ENCODE measurements around the gene CHST13. TPM values are rescaled to one million over a fixed set of nuclear protein-coding genes. Genes with fewer than 3 reads are reported as not detected.

Gene CHST13
- total RNA-seq, 3 donors from 2014 or later = 0.29 to 0.80 TPM; not detected in 1

DNA sequence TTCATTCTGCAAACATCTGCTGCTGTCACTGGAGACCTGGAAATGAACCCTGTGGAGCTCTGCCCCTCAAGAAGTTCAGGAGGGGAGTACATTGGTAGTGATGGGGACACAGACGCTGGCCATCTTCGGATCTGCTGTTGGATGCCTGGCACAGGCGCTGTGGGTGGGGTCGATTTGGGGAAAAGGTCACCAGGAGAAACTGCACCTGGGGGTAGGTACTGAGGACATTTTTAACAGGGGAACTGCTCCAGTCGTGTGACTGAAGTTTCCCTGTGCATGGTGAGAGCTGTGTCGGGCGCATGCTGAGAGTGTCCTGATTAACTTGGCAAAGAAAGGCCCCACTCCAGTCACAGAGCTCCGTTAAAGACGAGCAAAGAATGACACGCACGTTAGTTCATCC is 9.8 kb upstream of the CHST13 start:
- H3K4me3 ChIP-seq = no peak overlapping the region
- no peak for DNase-seq (ENCODE audit: low spot score in 2 of 2)
- no peaks in the 10 kb centered on the region for H3K9me3 ChIP-seq
- H3K27me3 ChIP-seq = no peaks in the 10 kb centered on the region
- no peaks in the 10 kb centered on the region for H3K4me1 ChIP-seq
- H3K36me3 ChIP-seq = no peaks in the 10 kb centered on the region
- H3K27ac ChIP-seq = no peak overlapping the region
- intact Hi-C loops (cut with DNase I; ENCODE audit: low total_unique reads) = no loop called here
- no peak for TF ChIP-seq CTCF (IDR thresholded peaks at IDR 0.05)
- no peak for TF ChIP-seq POLR2A (IDR thresholded peaks at IDR 0.05)

GRCh38 chr3:126515066-126515706 is 8.8 kb upstream of the CHST13 start:
- Histone ChIP-seq H3K9me3 (no peaks in the 10 kb centered on the region), H3K4me3 (no peak overlapping the region), H3K27me3 (no peaks in the 10 kb centered on the region), H3K27ac (no peak overlapping the region), H3K4me1 (no peaks in the 10 kb centered on the region), H3K36me3 (no peaks in the 10 kb centered on the region)
- no peak for DNase-seq (ENCODE audit: low spot score in 2 of 2)
- intact Hi-C loops (cut with DNase I; ENCODE audit: low total_unique reads) = loop anchor here (5.0 kb wide), 1 partner anchor 1402 kb away; the partner anchor contains the start of gene KBTBD12
- TF ChIP-seq POLR2A (IDR thresholded peaks at IDR 0.05) = no peak
- no peak for TF ChIP-seq CTCF (IDR thresholded peaks at IDR 0.05)
- no peak for TF ChIP-seq POLR2AphosphoS5 (IDR thresholded peaks at IDR 0.05)

DNA sequence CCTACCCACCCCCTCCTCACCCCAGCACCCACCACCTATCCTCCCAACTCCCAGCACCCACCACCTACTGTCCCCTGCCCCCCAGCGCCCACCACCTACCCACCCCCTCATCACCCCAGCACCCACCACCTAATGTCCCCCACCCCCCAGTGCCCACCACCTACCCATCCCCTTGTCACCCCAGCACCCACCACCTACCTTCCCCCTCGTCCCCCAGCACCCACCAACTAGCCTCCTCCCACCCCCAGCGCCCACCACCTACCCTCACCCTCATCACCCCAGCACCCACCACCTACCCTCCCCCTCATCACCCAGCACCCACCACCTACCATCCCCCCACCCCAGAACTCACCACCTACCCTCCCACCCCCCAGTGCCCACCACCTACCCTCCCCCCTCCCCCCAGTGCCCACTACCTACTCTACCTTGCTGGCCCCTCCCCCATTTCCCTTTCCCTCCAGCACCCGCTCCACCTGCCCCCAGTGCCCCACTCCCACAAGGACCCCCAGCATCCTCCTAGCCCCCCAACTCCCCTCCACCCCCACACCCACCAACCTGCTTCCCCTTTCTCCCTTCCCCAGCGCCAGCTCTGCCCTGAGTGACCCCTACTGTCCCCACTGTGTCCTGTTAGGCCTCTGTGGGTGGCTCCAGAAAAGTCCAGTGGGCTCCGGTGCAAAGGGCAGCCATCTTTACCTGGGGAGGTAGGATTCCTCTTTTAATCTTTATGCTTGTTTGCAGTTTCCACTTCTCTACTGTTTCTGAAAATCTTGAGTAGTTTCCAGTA is 7.6 kb upstream of the CHST13 start:
- intact Hi-C loops (cut with DNase I; ENCODE audit: low total_unique reads) = loop anchor here (5.0 kb wide), 1 partner anchor 1401 kb away; the partner anchor contains the start of gene KBTBD12
- no peak overlapping the region for H3K4me3 ChIP-seq
- no peak overlapping the region for H3K27ac ChIP-seq
- H3K36me3 ChIP-seq = no peaks in the 10 kb centered on the region
- TF ChIP-seq POLR2AphosphoS5 (IDR thresholded peaks at IDR 0.05) (no peak), CTCF (IDR thresholded peaks at IDR 0.05) (no peak), POLR2A (IDR thresholded peaks at IDR 0.05) (no peak)
- DNase-seq (ENCODE audit: low spot score in 2 of 2) = no peak
- no peaks in the 10 kb centered on the region for H3K4me1 ChIP-seq
- H3K9me3 ChIP-seq = no peaks in the 10 kb centered on the region
- H3K27me3 ChIP-seq = no peaks in the 10 kb centered on the region

DNA sequence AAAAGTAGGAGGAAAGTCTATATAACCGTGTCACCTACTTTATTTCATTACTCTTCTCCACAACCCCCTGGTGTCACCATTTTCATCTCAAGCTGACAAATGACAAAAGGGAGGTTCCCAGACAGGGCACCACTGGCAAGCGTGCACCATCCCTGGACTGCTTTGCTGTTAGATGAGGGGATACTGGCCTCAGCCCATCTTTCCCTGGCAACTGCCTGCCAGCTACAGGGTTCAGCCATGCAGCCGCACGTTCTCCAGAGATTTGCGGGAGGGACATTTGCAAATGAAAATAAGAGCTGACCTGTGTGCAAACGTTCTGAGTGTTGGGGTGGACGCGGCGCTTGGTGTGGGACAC is 7.0 kb upstream of the CHST13 start:
- Histone ChIP-seq H3K9me3 (no peaks in the 10 kb centered on the region), H3K27ac (no peak overlapping the region), H3K27me3 (no peaks in the 10 kb centered on the region), H3K4me3 (no peak overlapping the region), H3K36me3 (no peaks in the 10 kb centered on the region), H3K4me1 (no peaks in the 10 kb centered on the region)
- intact Hi-C loops (cut with DNase I; ENCODE audit: low total_unique reads) = loop anchor here (5.0 kb wide), 1 partner anchor 1400 kb away; the partner anchor contains the start of gene KBTBD12
- no peak for TF ChIP-seq POLR2AphosphoS5 (IDR thresholded peaks at IDR 0.05)
- no peak for TF ChIP-seq CTCF (IDR thresholded peaks at IDR 0.05)
- TF ChIP-seq POLR2A (IDR thresholded peaks at IDR 0.05) = no peak
- DNase-seq (ENCODE audit: low spot score in 2 of 2) = no peak

GRCh38 chr3:126517291-126517951 is 6.5 kb upstream of the CHST13 start, which contains the start of gene UROC1:
TSS of gene UROC1 (minus strand) at chr3:126517773. CDS start at chr3:126517719, 54 bp downstream.
- no peak within 1 kb of the TSS for H3K4me3 ChIP-seq
- no peaks in the 10 kb centered on the region for H3K9me3 ChIP-seq
- no peak within 1 kb of the TSS for H3K27ac ChIP-seq
- H3K27me3 ChIP-seq = no peaks in the 10 kb centered on the region
- H3K4me1 ChIP-seq = no peaks in the 10 kb centered on the region
- DNase-seq (ENCODE audit: low spot score in 2 of 2) = no peak
- intact Hi-C loops (cut with DNase I; ENCODE audit: low total_unique reads) = loop anchor here (5.0 kb wide), 1 partner anchor 1400 kb away; the partner anchor contains the start of gene KBTBD12
- TF ChIP-seq CTCF (IDR thresholded peaks at IDR 0.05) (no peak), POLR2A (IDR thresholded peaks at IDR 0.05) (no peak), POLR2AphosphoS5 (IDR thresholded peaks at IDR 0.05) (no peak)
- H3K36me3 ChIP-seq = no peaks in the 10 kb centered on the region
